Calu3 (cell line): ENCODE data around the gene TBL1XR1. TPM values are rescaled to one million over a fixed set of nuclear protein-coding genes. Genes with fewer than 3 reads are reported as not detected.

Experiments
- BruUV-seq: library from RNA; stranded (reverse); fragments of 400-500 nt; replicated peaks from 2 replicates; lab custom pipeline; 2021; lab: Mats Ljungman, UMichigan
- CTCF ChIA-PET: fragments of 300-600 bp; sonication (Branson Sonifier 250); formaldehyde crosslinking; loops from one replicate; lab custom pipeline; 2022; ENCODE audit warnings: antibody characterized with exemption; lab: Charles Lee
- DNase-seq: peaks from one replicate; pipeline ENCODE4 v3.0.0; 2022
- H3K27ac Mint-ChIP-seq: one replicate; pipeline ENCODE4 v1.8.0; 2022; ENCODE audit warnings: mixed read lengths; ENCODE audit not compliant: unreplicated experiment
- H3K27me3 Mint-ChIP-seq: one replicate; pipeline ENCODE4 v1.8.0; 2022; ENCODE audit warnings: mixed read lengths; ENCODE audit not compliant: unreplicated experiment
- H3K36me3 Mint-ChIP-seq: one replicate; pipeline ENCODE4 v1.8.0; 2022; ENCODE audit warnings: mild to moderate bottlenecking, moderate library complexity, mixed read lengths; ENCODE audit not compliant: insufficient read depth, unreplicated experiment
- H3K4me1 Mint-ChIP-seq: one replicate; pipeline ENCODE4 v1.8.0; 2022; ENCODE audit warnings: mild to moderate bottlenecking, low read depth, mixed read lengths; ENCODE audit not compliant: unreplicated experiment
- H3K4me3 Mint-ChIP-seq: one replicate; pipeline ENCODE4 v1.8.0; 2022; ENCODE audit warnings: mild to moderate bottlenecking, low read depth, moderate library complexity, mixed read lengths; ENCODE audit not compliant: unreplicated experiment
- H3K9me3 Mint-ChIP-seq: one replicate; pipeline ENCODE4 v1.8.0; 2022; ENCODE audit warnings: low read depth, mixed read lengths; ENCODE audit not compliant: unreplicated experiment
- intact Hi-C: fragments of 100-400 bp; cut with micrococcal nuclease; formaldehyde crosslinking; loops from one replicate; pipeline ENCODE4 v1.10.0; 2022; ENCODE audit not compliant: unreplicated experiment
- total RNA-seq: library from RNA; stranded (reverse); gene quantifications from 2 replicates; pipeline ENCODE4 v1.2.3, GENCODE V29; 2022
- TF ChIP-seq, protein P1 (sequence below): fragments of 200-600 bp; IDR thresholded peaks from one replicate; pipeline ENCODE4 v1.8.0; 2022; ENCODE audit warnings: antibody characterized with exemption; ENCODE audit not compliant: unreplicated experiment

TBL1XR1 gene
- total RNA-seq, 1 experiment from 2014 or later = 206 TPM

DNA sequence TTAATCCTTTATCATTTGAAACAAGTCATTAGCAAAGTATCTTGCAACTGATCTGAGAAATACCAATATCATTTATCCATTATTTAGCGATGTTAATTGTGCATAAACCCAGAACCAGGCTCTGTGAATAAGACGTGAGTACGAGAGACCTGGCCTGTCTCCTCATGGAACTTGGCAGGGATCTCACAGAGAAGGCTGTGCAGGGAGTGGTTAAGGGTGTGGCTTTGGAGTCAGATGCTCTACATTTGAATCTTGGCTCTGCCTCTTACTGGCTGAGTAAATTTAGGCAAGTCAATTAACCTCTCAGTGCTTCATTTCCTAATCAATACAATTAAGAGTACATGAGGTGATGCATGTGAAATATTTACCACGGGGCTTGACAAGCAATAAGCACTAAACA lies 39.9 kb upstream of the TBL1XR1 start:
- Mint-ChIP-seq H3K27ac (no peak overlapping the region), H3K36me3 (no peaks in the 10 kb centered on the region), H3K9me3 (no peaks in the 10 kb centered on the region), H3K4me3 (no peak overlapping the region), H3K4me1 (no peaks in the 10 kb centered on the region), H3K27me3 (no peaks in the 10 kb centered on the region)
- BruUV-seq = no TSS peak
- CTCF ChIA-PET = no interaction called here
- DNase-seq = no peak
- intact Hi-C loops = no loop called here
- TF ChIP-seq, protein P1, sequence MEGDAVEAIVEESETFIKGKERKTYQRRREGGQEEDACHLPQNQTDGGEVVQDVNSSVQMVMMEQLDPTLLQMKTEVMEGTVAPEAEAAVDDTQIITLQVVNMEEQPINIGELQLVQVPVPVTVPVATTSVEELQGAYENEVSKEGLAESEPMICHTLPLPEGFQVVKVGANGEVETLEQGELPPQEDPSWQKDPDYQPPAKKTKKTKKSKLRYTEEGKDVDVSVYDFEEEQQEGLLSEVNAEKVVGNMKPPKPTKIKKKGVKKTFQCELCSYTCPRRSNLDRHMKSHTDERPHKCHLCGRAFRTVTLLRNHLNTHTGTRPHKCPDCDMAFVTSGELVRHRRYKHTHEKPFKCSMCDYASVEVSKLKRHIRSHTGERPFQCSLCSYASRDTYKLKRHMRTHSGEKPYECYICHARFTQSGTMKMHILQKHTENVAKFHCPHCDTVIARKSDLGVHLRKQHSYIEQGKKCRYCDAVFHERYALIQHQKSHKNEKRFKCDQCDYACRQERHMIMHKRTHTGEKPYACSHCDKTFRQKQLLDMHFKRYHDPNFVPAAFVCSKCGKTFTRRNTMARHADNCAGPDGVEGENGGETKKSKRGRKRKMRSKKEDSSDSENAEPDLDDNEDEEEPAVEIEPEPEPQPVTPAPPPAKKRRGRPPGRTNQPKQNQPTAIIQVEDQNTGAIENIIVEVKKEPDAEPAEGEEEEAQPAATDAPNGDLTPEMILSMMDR = no peak

DNA sequence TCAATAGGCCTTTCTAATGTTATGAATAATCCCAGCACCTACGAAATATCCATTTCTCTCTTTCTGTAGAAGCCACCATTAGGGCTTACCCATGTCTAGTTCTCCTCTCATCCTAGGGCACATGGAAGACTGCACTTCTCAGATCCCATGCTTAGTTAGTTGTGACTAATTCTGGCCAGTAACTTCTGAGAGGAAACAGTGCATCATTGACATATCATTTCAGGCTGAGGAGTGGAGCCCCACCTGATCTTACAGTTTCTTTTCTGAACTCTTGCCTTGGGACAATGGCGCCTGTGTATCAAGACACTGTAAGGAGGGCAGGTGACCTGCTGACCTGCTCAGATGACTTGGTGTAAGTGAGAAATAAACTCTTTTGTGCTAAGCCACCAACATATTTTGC lies 39.4 kb upstream of the TBL1XR1 start:
- DNase-seq = no peak
- intact Hi-C loops = no loop called here
- Mint-ChIP-seq H3K4me1 (no peaks in the 10 kb centered on the region), H3K9me3 (no peaks in the 10 kb centered on the region), H3K4me3 (no peak overlapping the region), H3K27me3 (no peaks in the 10 kb centered on the region), H3K36me3 (no peaks in the 10 kb centered on the region), H3K27ac (no peak overlapping the region)
- no TSS peak for BruUV-seq
- TF ChIP-seq, protein P1 = no peak
- CTCF ChIA-PET = no interaction called here

DNA sequence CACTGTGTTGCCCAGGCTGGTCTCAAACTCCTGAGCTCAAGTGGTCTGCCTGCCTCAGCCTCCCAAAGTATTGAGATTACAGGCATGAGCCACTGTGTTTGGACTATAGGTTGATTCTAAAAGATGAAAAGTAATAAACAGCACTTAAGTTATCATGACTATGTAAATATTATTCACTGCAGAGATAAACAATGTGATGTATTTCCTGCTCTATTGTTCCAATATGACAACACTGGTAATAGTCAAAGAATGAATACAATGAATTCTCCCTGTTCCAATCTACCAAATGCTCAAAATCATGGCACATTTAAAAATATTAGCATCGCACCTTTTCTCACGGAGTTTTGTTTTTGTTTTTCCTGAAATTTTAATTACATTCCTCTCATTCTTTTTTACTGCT lies 36.8 kb upstream of the TBL1XR1 start:
- no peak overlapping the region for H3K4me3 Mint-ChIP-seq

DNA sequence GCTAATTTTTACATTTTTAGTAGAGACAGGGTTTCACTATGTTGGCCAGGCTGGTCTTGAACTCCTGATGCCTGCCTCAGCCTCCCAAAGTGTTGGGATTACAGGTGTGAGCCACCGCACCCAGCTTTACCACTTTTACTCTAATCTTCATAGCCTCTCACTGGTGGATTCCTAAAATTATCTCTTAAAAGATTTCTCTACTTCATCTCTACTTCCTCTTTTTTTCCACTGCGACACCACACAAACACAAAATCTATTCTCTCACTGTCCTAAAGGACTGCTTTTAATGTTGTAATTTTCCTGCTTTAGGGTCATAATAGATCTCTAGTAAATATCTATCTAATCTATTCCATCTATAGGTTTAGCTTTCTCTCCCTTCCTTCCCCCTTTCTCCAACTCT lies 34.0 kb upstream of the TBL1XR1 start:
- Mint-ChIP-seq H3K27ac (no peak overlapping the region), H3K4me1 (no peaks in the 10 kb centered on the region), H3K27me3 (no peaks in the 10 kb centered on the region), H3K4me3 (no peak overlapping the region), H3K36me3 (no peaks in the 10 kb centered on the region), H3K9me3 (peaks cover 9% of the 10 kb centered on the region)
- no TSS peak for BruUV-seq
- TF ChIP-seq, protein P1 = no peak
- intact Hi-C loops = no loop called here
- no peak for DNase-seq
- CTCF ChIA-PET = no interaction called here

More for the DNA sequence above, 36.8 kb upstream of the TBL1XR1 start:
- no peak for DNase-seq
- H3K27me3 Mint-ChIP-seq = no peaks in the 10 kb centered on the region
- intact Hi-C loops = no loop called here
- CTCF ChIA-PET = interaction anchor here (0.8 kb wide), 1 partner anchor 11 kb away, joined by 3 read pairs; no protein-coding TSS in a partner anchor
- no peak overlapping the region for H3K27ac Mint-ChIP-seq
- no peaks in the 10 kb centered on the region for H3K36me3 Mint-ChIP-seq
- BruUV-seq = no TSS peak
- H3K4me1 Mint-ChIP-seq = no peaks in the 10 kb centered on the region
- H3K9me3 Mint-ChIP-seq = peaks cover 6% of the 10 kb centered on the region
- TF ChIP-seq, protein P1 = no peak
